ENCODE results near the gene SAMD3. TPM values are rescaled to one million over a fixed set of nuclear protein-coding genes. Genes with fewer than 3 reads are reported as not detected.

Gene SAMD3
- total and polyA plus RNA-seq, 2 of the 13 experiments (the other 11 are each of a cell fraction or from before 2014, with no cell fraction given), result not detected

DNA sequence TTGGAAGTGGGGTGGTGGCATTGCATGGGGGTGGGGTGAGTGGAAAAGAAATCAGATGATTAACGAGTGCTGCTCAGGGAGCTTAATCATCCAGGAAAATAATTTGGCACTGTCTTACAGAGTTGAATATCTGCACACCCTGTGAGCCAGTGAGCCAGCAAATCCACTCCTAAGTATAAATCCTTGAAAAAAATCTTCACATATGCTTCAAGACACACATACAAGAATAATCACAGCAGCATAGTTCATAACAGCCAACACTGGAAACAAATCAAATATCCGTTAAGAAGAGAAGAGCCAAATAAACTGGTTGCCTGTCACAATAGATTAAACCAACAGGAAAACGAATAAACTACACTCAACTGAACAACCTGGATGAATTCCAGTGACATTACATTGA is 62.8 kb downstream of the SAMD3 start:
- ATAC-seq, result no peak
- Histone ChIP-seq H3K27ac (ENCODE audit: extremely low read length, insufficient read depth, low read length) (no peak overlapping the region), H3K36me3 (replicated peaks in 1 of 2; ENCODE audit: control insufficient read depth in 1 of 2, insufficient read depth in 2 of 2, low read length in 2 of 2) (no peaks in the 10 kb centered on the region), H3K4me1 (ENCODE audit: insufficient read depth, low read length) (no peaks in the 10 kb centered on the region), H2AFZ (ENCODE audit: low read length) (no peak overlapping the region), H4K20me1 (ENCODE audit: insufficient read depth, low read length) (no peaks in the 10 kb centered on the region), H3K9me3 (ENCODE audit: low read length) (peaks cover 7% of the 10 kb centered on the region), H3K79me2 (ENCODE audit: insufficient read depth, low read length) (no peaks in the 10 kb centered on the region), H3K9ac (ENCODE audit: insufficient read depth, low read depth, low read length) (no peak overlapping the region), H3K4me3 (replicated peaks in 1 of 3; ENCODE audit: insufficient read depth in 1 of 3, low read depth in 2 of 3, low read length in 3 of 3) (no peak overlapping the region), H3K4me2 (ENCODE audit: low read depth, low read length) (no peak overlapping the region), H3K27me3 (ENCODE audit: control insufficient read depth in 1 of 2, insufficient read depth in 2 of 2, low read length in 2 of 2) (no peaks in the 10 kb centered on the region)
- intact Hi-C loops (cut with micrococcal nuclease; ENCODE audit: unreplicated experiment) (no loop called here), in situ Hi-C loops (cut with HindIII; ENCODE audit: extremely low pct_ligation_motif_present, low pct_unique_long_range_greater_than_20kb) (no loop called here)
- POLR2A ChIA-PET, result no interaction called here
- DNase-seq (ENCODE audit: low spot score), result no peak
- no peak for FAIRE-seq
- no TSS peak for BruUV-seq (replicated peaks)
- under 1% methylated on average over 3 of the region's 3 CpGs for WGBS (ENCODE audit: low lambda C conversion rate)
- CTCF ChIA-PET (ENCODE audit: low intra/inter-chr PET ratio, low total read pairs), result no interaction called here
- no peak for TF ChIP-seq HOXA3 (CRISPR knock-in tag; IDR thresholded peaks at IDR 0.05)
- no peak for TF ChIP-seq POLR2AphosphoS5 (IDR thresholded peaks at IDR 0.05; ENCODE audit: low read depth, low read length)
- TF ChIP-seq MXI1 (IDR thresholded peaks at IDR 0.05; ENCODE audit: borderline replicate concordance, low read depth, low read length), result no peak
- TF ChIP-seq RFXAP (CRISPR knock-in tag; IDR thresholded peaks at IDR 0.05; ENCODE audit: borderline replicate concordance), result no peak
- TF ChIP-seq, protein P1, sequence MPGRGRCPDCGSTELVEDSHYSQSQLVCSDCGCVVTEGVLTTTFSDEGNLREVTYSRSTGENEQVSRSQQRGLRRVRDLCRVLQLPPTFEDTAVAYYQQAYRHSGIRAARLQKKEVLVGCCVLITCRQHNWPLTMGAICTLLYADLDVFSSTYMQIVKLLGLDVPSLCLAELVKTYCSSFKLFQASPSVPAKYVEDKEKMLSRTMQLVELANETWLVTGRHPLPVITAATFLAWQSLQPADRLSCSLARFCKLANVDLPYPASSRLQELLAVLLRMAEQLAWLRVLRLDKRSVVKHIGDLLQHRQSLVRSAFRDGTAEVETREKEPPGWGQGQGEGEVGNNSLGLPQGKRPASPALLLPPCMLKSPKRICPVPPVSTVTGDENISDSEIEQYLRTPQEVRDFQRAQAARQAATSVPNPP (CRISPR knock-in tag; IDR thresholded peaks at IDR 0.05), result no peak
- TF ChIP-seq HNRNPUL1 (IDR thresholded peaks at IDR 0.05; ENCODE audit: low read depth, low read length), result no peak
- TF ChIP-seq JUN (CRISPR knock-in tag; IDR thresholded peaks at IDR 0.05), result no peak
- TF ChIP-seq, protein P2, sequence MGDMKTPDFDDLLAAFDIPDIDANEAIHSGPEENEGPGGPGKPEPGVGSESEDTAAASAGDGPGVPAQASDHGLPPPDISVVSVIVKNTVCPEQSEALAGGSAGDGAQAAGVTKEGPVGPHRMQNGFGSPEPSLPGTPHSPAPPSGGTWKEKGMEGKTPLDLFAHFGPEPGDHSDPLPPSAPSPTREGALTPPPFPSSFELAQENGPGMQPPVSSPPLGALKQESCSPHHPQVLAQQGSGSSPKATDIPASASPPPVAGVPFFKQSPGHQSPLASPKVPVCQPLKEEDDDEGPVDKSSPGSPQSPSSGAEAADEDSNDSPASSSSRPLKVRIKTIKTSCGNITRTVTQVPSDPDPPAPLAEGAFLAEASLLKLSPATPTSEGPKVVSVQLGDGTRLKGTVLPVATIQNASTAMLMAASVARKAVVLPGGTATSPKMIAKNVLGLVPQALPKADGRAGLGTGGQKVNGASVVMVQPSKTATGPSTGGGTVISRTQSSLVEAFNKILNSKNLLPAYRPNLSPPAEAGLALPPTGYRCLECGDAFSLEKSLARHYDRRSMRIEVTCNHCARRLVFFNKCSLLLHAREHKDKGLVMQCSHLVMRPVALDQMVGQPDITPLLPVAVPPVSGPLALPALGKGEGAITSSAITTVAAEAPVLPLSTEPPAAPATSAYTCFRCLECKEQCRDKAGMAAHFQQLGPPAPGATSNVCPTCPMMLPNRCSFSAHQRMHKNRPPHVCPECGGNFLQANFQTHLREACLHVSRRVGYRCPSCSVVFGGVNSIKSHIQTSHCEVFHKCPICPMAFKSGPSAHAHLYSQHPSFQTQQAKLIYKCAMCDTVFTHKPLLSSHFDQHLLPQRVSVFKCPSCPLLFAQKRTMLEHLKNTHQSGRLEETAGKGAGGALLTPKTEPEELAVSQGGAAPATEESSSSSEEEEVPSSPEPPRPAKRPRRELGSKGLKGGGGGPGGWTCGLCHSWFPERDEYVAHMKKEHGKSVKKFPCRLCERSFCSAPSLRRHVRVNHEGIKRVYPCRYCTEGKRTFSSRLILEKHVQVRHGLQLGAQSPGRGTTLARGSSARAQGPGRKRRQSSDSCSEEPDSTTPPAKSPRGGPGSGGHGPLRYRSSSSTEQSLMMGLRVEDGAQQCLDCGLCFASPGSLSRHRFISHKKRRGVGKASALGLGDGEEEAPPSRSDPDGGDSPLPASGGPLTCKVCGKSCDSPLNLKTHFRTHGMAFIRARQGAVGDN (CRISPR knock-in tag; IDR thresholded peaks at IDR 0.05), result no peak
- no peak for TF ChIP-seq ZNF501 (CRISPR knock-in tag; IDR thresholded peaks at IDR 0.05)
- no peak for TF ChIP-seq MAFG (CRISPR knock-in tag; IDR thresholded peaks at IDR 0.05)
- no peak for TF ChIP-seq GATAD1 (CRISPR knock-in tag; IDR thresholded peaks at IDR 0.05)
- no peak for TF ChIP-seq SYNCRIP (IDR thresholded peaks at IDR 0.05; ENCODE audit: insufficient read depth, low read depth, low read length)
- no peak for TF ChIP-seq ZNF138 (CRISPR knock-in tag; IDR thresholded peaks at IDR 0.05; ENCODE audit: low read depth)
- TF ChIP-seq, protein P3, sequence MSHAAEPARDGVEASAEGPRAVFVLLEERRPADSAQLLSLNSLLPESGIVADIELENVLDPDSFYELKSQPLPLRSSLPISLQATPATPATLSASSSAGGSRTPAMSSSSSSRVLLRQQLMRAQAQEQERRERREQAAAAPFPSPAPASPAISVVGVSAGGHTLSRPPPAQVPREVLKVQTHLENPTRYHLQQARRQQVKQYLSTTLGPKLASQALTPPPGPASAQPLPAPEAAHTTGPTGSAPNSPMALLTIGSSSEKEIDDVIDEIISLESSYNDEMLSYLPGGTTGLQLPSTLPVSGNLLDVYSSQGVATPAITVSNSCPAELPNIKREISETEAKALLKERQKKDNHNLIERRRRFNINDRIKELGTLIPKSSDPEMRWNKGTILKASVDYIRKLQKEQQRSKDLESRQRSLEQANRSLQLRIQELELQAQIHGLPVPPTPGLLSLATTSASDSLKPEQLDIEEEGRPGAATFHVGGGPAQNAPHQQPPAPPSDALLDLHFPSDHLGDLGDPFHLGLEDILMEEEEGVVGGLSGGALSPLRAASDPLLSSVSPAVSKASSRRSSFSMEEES (CRISPR knock-in tag; IDR thresholded peaks at IDR 0.05), result no peak
- TF ChIP-seq, protein P4, sequence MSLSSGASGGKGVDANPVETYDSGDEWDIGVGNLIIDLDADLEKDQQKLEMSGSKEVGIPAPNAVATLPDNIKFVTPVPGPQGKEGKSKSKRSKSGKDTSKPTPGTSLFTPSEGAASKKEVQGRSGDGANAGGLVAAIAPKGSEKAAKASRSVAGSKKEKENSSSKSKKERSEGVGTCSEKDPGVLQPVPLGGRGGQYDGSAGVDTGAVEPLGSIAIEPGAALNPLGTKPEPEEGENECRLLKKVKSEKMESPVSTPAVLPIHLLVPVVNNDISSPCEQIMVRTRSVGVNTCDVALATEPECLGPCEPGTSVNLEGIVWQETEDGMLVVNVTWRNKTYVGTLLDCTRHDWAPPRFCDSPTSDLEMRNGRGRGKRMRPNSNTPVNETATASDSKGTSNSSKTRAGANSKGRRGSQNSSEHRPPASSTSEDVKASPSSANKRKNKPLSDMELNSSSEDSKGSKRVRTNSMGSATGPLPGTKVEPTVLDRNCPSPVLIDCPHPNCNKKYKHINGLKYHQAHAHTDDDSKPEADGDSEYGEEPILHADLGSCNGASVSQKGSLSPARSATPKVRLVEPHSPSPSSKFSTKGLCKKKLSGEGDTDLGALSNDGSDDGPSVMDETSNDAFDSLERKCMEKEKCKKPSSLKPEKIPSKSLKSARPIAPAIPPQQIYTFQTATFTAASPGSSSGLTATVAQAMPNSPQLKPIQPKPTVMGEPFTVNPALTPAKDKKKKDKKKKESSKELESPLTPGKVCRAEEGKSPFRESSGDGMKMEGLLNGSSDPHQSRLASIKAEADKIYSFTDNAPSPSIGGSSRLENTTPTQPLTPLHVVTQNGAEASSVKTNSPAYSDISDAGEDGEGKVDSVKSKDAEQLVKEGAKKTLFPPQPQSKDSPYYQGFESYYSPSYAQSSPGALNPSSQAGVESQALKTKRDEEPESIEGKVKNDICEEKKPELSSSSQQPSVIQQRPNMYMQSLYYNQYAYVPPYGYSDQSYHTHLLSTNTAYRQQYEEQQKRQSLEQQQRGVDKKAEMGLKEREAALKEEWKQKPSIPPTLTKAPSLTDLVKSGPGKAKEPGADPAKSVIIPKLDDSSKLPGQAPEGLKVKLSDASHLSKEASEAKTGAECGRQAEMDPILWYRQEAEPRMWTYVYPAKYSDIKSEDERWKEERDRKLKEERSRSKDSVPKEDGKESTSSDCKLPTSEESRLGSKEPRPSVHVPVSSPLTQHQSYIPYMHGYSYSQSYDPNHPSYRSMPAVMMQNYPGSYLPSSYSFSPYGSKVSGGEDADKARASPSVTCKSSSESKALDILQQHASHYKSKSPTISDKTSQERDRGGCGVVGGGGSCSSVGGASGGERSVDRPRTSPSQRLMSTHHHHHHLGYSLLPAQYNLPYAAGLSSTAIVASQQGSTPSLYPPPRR (CRISPR knock-in tag; IDR thresholded peaks at IDR 0.05; ENCODE audit: borderline replicate concordance), result no peak
